KMS-11 (cell line): ENCODE measurements around the gene STX18.

Experiments
- H2AFZ ChIP-seq: fragments of 200-600 bp; sonication (generic); 2 replicates; pipeline ENCODE4 v1.6.1; 2016; ENCODE audit warnings: antibody characterized with exemption, mixed run types, low read depth
- H3K27ac ChIP-seq: fragments of 200-600 bp; sonication (generic); 2 replicates; pipeline ENCODE4 v1.6.1; 2016; ENCODE audit warnings: mild to moderate bottlenecking, mixed run types
- H3K27me3 ChIP-seq: fragments of 200-600 bp; sonication (generic); 2 replicates; pipeline ENCODE4 v1.6.1; 2017; ENCODE audit warnings: mild to moderate bottlenecking, low read depth, mixed run types, moderate library complexity; ENCODE audit not compliant: insufficient read depth
- H3K36me3 ChIP-seq: fragments of 200-600 bp; sonication (generic); 2 replicates; pipeline ENCODE4 v1.6.1; 2017; ENCODE audit warnings: mild to moderate bottlenecking, mixed run types; ENCODE audit not compliant: insufficient read depth
- H3K4me1 ChIP-seq: fragments of 200-600 bp; sonication (generic); 2 replicates; pipeline ENCODE4 v1.6.1; 2016; ENCODE audit warnings: mild to moderate bottlenecking, low read depth, mixed run types; ENCODE audit not compliant: poor library complexity, severe bottlenecking
- H3K4me2 ChIP-seq: fragments of 200-600 bp; sonication (generic); 2 replicates; pipeline ENCODE4 v1.7.0; 2016; ENCODE audit warnings: mild to moderate bottlenecking, mixed run types
- H3K4me3 ChIP-seq: fragments of 200-600 bp; sonication (generic); IDR thresholded peaks from 2 replicates; pipeline ENCODE4 v1.6.1; 2017; ENCODE audit warnings: low read depth, low read length, mixed read lengths; ENCODE audit not compliant: insufficient read depth
- H3K79me2 ChIP-seq: fragments of 200-600 bp; sonication (generic); 2 replicates; pipeline ENCODE4 v1.6.1; 2016; ENCODE audit warnings: low read depth, mixed run types; ENCODE audit not compliant: insufficient read depth
- H3K9ac ChIP-seq: fragments of 200-600 bp; sonication (generic); 2 replicates; pipeline ENCODE4 v1.6.1; 2016; ENCODE audit warnings: mild to moderate bottlenecking, mixed run types
- H4K20me1 ChIP-seq: fragments of 200-600 bp; sonication (generic); 2 replicates; pipeline ENCODE4 v1.6.1; 2016; ENCODE audit warnings: mild to moderate bottlenecking, mixed run types; ENCODE audit not compliant: insufficient read depth
- CTCF ChIP-seq: fragments of 200-600 bp; sonication (generic); conservative IDR thresholded peaks from 2 replicates; pipeline ENCODE4 v1.6.1; 2017; ENCODE audit warnings: low read depth, mild to moderate bottlenecking, antibody characterized with exemption, low read length, moderate library complexity, mixed read lengths

The STX18 gene

GRCh38 chr4:4461178-4461577 lies 80.7 kb downstream of the STX18 start:
- no peak for TF ChIP-seq CTCF

GRCh38 chr4:4460759-4461158 lies 81.1 kb downstream of the STX18 start:
- no peaks in the 10 kb centered on the region for H3K36me3 ChIP-seq
- no peak overlapping the region for H2AFZ ChIP-seq
- no peaks in the 10 kb centered on the region for H3K27me3 ChIP-seq
- no peak overlapping the region for H3K4me3 ChIP-seq
- no peaks in the 10 kb centered on the region for H4K20me1 ChIP-seq
- no peak overlapping the region for H3K9ac ChIP-seq
- H3K27ac ChIP-seq, result no peak overlapping the region
- H3K4me1 ChIP-seq, result peaks cover 9% of the 10 kb centered on the region
- H3K79me2 ChIP-seq, result no peaks in the 10 kb centered on the region
- TF ChIP-seq CTCF, result no peak
- H3K4me2 ChIP-seq, result no peak overlapping the region

More at GRCh38 chr4:4461178-4461577, 80.7 kb downstream of the STX18 start:
- no peaks in the 10 kb centered on the region for H3K27me3 ChIP-seq
- H3K27ac ChIP-seq, result no peak overlapping the region
- H3K79me2 ChIP-seq, result no peaks in the 10 kb centered on the region
- H2AFZ ChIP-seq, result no peak overlapping the region
- peaks cover 5% of the 10 kb centered on the region for H3K4me1 ChIP-seq
- H3K36me3 ChIP-seq, result no peaks in the 10 kb centered on the region
- no peak overlapping the region for H3K4me2 ChIP-seq
- H4K20me1 ChIP-seq, result no peaks in the 10 kb centered on the region
- no peak overlapping the region for H3K4me3 ChIP-seq
- no peak overlapping the region for H3K9ac ChIP-seq

GRCh38 chr4:4459181-4459580 lies 82.7 kb downstream of the STX18 start:
- H3K79me2 ChIP-seq, result no peaks in the 10 kb centered on the region

GRCh38 chr4:4457803-4458553 lies 83.9 kb downstream of the STX18 start:
- Histone ChIP-seq H3K27ac (no peak overlapping the region), H3K79me2 (no peaks in the 10 kb centered on the region), H3K27me3 (no peaks in the 10 kb centered on the region), H4K20me1 (no peaks in the 10 kb centered on the region), H3K4me1 (peaks cover 23% of the 10 kb centered on the region), H3K9ac (no peak overlapping the region), H2AFZ (no peak overlapping the region), H3K4me3 (no peak overlapping the region), H3K36me3 (no peaks in the 10 kb centered on the region), H3K4me2 (no peak overlapping the region)
- TF ChIP-seq CTCF, result no peak

More at GRCh38 chr4:4459181-4459580, 82.7 kb downstream of the STX18 start:
- no peak overlapping the region for H3K4me3 ChIP-seq
- H3K9ac ChIP-seq, result no peak overlapping the region
- peaks cover 23% of the 10 kb centered on the region for H3K4me1 ChIP-seq
- no peaks in the 10 kb centered on the region for H3K36me3 ChIP-seq
- no peaks in the 10 kb centered on the region for H3K27me3 ChIP-seq
- no peak overlapping the region for H2AFZ ChIP-seq
- no peak overlapping the region for H3K27ac ChIP-seq
- no peak for TF ChIP-seq CTCF
- H3K4me2 ChIP-seq, result no peak overlapping the region
- H4K20me1 ChIP-seq, result no peaks in the 10 kb centered on the region
